ENCODE measurements around the gene TM7SF2. TPM values are rescaled to one million over a fixed set of nuclear protein-coding genes. Genes with fewer than 3 reads are reported as not detected.

Gene TM7SF2
- total RNA-seq, 1 donor from 2014 or later: 25.4 TPM

DNA sequence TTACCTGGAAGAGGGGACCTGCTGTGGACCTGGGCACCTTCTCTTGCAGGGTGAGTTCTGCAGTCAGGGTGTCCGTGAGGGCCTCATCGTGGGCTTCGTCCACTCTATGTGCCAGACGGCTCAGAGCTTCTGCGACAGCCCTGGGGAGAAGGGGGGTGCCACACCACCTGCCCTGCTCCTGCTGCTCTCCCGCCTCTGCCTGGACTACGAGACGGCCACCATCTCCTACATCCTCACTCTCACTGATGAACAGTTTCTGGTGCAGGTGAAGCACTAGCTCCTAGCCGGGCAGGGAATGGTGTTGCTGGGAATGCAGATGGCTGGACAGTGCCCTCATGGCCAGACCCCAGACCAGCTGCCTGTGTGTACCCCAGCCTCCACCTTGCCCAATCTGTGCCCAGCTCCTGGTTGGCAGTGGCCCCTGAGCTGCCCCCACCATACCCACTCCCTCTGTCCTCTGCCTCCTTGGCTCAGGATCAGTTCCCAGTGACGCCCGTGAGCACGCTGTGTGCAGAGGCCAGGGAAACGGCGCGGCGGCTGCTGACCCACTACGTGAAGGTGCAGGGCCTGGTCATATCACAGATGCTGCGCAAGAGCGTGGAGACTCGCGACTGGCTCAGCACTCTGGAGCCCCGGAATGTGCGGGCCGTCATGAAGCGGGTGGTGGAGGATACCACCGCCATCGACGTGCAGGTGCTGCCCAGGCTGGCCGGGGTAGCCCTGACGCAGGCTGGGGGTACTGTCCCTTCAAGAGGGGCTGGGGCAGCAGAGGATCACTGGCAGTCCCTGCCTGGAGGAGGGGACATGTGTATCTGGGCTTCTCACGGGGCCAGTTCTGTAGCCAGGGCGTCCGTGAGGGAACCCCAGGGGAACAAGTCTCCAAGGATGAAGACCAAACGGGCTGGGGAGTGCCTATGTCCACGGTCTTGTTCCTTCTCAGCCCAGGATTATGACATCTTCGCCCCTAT, 2.2 kb upstream of the TM7SF2 start:
- H3K27me3 Mint-ChIP-seq: no peaks in the 10 kb centered on the region
- no peak overlapping the region for H3K4me3 Mint-ChIP-seq
- H3K9me3 Mint-ChIP-seq: no peaks in the 10 kb centered on the region
- DNase-seq: no peak
- intact Hi-C loops (cut with micrococcal nuclease): loop anchor here (1.0 to 5.0 kb wide), 8 partner anchors 9 to 403 kb away; partner anchors contain the start of genes CAPN1, CDCA5, FAU and MRPL49
- ATAC-seq (ENCODE audit: low read depth): no peak
- H3K36me3 Mint-ChIP-seq (ENCODE audit: low read depth): peaks cover 41% of the 10 kb centered on the region
- POLR2A ChIA-PET: interaction anchor here (1.0 to 15.3 kb wide), 12 partner anchors 7 to 261 kb away, joined by 3 to 546 read pairs (median 6); partner anchors contain the start of genes CAPN1, CDC42EP2, FAU and MRPL49
- H3K27ac Mint-ChIP-seq: peak overlapping the region; percentile 53
- peaks cover 36% of the 10 kb centered on the region for H3K4me1 Mint-ChIP-seq
- TF ChIP-seq, protein P1, sequence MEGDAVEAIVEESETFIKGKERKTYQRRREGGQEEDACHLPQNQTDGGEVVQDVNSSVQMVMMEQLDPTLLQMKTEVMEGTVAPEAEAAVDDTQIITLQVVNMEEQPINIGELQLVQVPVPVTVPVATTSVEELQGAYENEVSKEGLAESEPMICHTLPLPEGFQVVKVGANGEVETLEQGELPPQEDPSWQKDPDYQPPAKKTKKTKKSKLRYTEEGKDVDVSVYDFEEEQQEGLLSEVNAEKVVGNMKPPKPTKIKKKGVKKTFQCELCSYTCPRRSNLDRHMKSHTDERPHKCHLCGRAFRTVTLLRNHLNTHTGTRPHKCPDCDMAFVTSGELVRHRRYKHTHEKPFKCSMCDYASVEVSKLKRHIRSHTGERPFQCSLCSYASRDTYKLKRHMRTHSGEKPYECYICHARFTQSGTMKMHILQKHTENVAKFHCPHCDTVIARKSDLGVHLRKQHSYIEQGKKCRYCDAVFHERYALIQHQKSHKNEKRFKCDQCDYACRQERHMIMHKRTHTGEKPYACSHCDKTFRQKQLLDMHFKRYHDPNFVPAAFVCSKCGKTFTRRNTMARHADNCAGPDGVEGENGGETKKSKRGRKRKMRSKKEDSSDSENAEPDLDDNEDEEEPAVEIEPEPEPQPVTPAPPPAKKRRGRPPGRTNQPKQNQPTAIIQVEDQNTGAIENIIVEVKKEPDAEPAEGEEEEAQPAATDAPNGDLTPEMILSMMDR (IDR thresholded peaks at IDR 0.05): no peak
- CTCF ChIA-PET: interaction anchor here (0.5 to 4.2 kb wide), 21 partner anchors 8 to 262 kb away, joined by 3 to 48 read pairs (median 7); partner anchors contain the start of genes ARL2, CAPN1, CDC42EP2 and FAU

DNA sequence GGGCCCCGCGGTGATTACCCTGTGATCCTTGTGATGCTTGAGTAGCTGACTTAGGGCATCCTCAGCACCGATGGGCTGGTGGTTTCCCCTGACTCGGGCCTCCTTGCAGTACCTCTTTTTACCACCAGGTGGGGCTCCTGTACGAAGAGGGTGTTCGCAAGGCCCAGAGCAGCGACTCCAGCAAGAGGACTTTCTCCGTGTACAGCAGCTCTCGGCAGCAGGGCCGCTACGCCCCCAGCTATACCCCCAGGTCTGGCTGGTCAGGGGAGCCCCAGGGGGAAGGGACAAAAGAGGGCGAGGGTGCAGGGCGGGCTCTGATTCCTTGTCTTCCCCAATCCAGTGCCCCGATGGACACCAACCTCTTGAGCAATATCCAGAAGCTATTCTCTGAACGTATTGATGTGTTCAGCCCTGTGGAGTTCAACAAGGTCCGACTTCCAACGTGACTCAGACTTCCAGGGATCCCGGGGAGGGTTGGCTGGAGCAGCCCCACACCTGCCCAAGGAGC, 1.3 kb upstream of the TM7SF2 start:
- ATAC-seq (ENCODE audit: low read depth): peak; percentile 60
- H3K27me3 Mint-ChIP-seq: no peaks in the 10 kb centered on the region
- intact Hi-C loops (cut with micrococcal nuclease): loop anchor here (1.0 to 5.0 kb wide), 8 partner anchors 8 to 402 kb away; partner anchors contain the start of genes CAPN1, CDCA5, FAU and MRPL49
- TF ChIP-seq, protein P1 (IDR thresholded peaks at IDR 0.05): peak; percentile 52
- H3K4me1 Mint-ChIP-seq: peaks cover 37% of the 10 kb centered on the region
- ChIA-PET POLR2A (interaction anchor here (1.0 to 15.3 kb wide), 14 partner anchors 8 to 460 kb away, joined by 3 to 546 read pairs (median 6); partner anchors contain the start of genes ARL2, CAPN1, CDC42EP2 and FAU), CTCF (interaction anchor here (0.6 to 4.2 kb wide), 25 partner anchors 9 to 401 kb away, joined by 3 to 48 read pairs (median 4); partner anchors contain the start of genes ARL2, CAPN1, CDC42EP2 and FAU)
- peak; percentile 96 for DNase-seq
- H3K36me3 Mint-ChIP-seq (ENCODE audit: low read depth): peaks cover 37% of the 10 kb centered on the region
- peak overlapping the region; percentile 53 for H3K27ac Mint-ChIP-seq
- peak overlapping the region; percentile 32 for H3K4me3 Mint-ChIP-seq
- H3K9me3 Mint-ChIP-seq: no peaks in the 10 kb centered on the region

DNA sequence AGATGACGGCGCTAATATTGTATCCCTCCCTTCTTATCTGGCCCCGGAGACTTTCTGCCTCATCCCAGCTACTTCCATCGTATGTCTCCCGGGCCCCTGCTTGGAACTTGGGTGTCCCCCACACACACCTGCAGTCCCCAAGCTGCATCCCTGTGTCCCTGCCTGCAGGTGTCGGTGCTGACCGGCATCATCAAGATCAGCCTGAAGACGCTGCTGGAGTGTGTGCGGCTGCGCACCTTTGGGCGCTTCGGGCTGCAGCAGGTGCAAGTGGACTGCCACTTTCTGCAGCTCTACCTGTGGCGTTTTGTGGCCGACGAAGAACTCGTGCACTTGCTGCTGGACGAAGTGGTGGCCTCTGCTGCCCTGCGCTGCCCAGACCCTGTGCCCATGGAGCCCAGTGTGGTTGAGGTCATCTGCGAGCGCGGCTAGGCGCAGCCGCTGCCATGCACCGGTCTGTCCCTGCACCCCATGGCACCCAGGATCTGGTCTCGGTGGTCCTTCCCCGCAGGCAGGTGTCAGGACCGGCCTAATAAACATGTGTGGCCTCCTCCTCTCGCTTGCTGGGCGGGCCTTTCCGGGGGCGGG, 421 bp upstream of the TM7SF2 start:
- Mint-ChIP-seq H3K4me3 (peak overlapping the region; percentile 89), H3K4me1 (peaks cover 43% of the 10 kb centered on the region), H3K27ac (peak overlapping the region; percentile 77), H3K9me3 (no peaks in the 10 kb centered on the region), H3K36me3 (ENCODE audit: low read depth) (peaks cover 35% of the 10 kb centered on the region), H3K27me3 (no peaks in the 10 kb centered on the region)
- CTCF ChIA-PET: interaction anchor here (0.7 to 4.2 kb wide), 20 partner anchors 10 to 750 kb away, joined by 3 to 48 read pairs (median 6); partner anchors contain the start of genes ARL2, CAPN1, CDC42EP2 and FAU
- DNase-seq (no peak), ATAC-seq (ENCODE audit: low read depth) (no peak)
- TF ChIP-seq, protein P1 (IDR thresholded peaks at IDR 0.05): no peak
- POLR2A ChIA-PET: interaction anchor here (0.6 to 15.3 kb wide), 29 partner anchors 9 to 747 kb away, joined by 3 to 546 read pairs (median 4); partner anchors contain the start of genes ARL2, CAPN1, CDC42EP2 and CFL1
- intact Hi-C loops (cut with micrococcal nuclease): loop anchor here (2.0 to 5.0 kb wide), 2 partner anchors 150 to 401 kb away; partner anchors contain the start of gene POLA2

DNA sequence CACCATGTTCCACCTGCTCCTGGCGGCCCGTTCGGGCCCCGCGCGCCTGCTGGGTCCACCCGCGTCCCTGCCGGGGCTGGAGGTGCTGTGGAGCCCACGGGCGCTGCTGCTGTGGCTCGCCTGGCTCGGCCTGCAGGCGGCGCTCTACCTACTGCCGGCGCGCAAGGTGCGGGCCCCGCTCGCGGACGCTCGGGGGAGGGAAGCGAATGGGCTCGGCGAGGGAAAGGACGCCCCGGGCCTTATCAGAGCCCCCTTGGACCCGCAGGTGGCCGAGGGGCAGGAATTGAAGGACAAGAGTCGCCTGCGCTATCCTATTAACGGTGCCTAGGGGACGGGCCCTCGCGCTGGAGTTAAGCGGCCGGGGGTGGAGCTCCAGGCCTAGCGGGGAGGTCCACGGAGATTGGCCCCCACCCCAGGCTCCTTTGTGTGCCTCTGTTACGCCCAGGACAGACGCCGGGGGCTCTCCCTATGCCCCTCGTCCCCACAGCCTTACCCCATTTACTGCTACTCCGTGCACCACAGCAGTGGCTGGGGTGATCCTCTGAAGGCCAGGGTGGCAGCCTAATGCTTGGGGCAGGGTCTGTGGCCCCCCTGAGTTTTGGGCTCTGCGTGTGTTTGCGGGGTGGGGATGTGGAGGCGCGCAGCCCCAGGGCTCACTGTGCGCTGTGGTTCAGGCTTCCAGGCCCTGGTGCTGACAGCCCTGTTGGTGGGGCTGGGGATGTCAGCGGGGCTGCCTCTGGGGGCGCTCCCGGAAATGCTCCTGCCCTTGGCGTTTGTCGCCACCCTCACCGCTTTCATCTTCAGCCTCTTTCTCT, 1.1 kb downstream of the TM7SF2 start:
- no peaks in the 10 kb centered on the region for H3K9me3 Mint-ChIP-seq
- ChIA-PET POLR2A (interaction anchor here (0.6 to 15.3 kb wide), 14 partner anchors 9 to 746 kb away, joined by 3 to 546 read pairs (median 4); partner anchors contain the start of genes CAPN1, CDC42EP2, CFL1 and FAU), CTCF (interaction anchor here (0.7 to 4.2 kb wide), 9 partner anchors 9 to 217 kb away, joined by 3 to 48 read pairs (median 5); partner anchors contain the start of genes ARL2, CAPN1, CDC42EP2 and FAU)
- TF ChIP-seq, protein P1 (IDR thresholded peaks at IDR 0.05): peak; percentile 29
- peaks cover 54% of the 10 kb centered on the region for H3K4me1 Mint-ChIP-seq
- peak; percentile 43 for ATAC-seq (ENCODE audit: low read depth)
- no peaks in the 10 kb centered on the region for H3K27me3 Mint-ChIP-seq
- peaks cover 29% of the 10 kb centered on the region for H3K36me3 Mint-ChIP-seq (ENCODE audit: low read depth)
- H3K27ac Mint-ChIP-seq: peak overlapping the region; percentile 76
- intact Hi-C loops (cut with micrococcal nuclease): loop anchor here (5.0 kb wide), 1 partner anchor 400 kb away; no protein-coding TSS in a partner anchor
- peak; percentile 75 for DNase-seq
- peak overlapping the region; percentile 89 for H3K4me3 Mint-ChIP-seq

Measured in activated B cell treated with CpG ODN at 0.5 μM for 24 hours (primary cell).